ENCODE data around the gene CISH.
A peak's percentile ranks its signal among the peaks of the same experiment; 100 is the strongest.

Gene CISH, protein sequence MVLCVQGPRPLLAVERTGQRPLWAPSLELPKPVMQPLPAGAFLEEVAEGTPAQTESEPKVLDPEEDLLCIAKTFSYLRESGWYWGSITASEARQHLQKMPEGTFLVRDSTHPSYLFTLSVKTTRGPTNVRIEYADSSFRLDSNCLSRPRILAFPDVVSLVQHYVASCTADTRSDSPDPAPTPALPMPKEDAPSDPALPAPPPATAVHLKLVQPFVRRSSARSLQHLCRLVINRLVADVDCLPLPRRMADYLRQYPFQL

DNA sequence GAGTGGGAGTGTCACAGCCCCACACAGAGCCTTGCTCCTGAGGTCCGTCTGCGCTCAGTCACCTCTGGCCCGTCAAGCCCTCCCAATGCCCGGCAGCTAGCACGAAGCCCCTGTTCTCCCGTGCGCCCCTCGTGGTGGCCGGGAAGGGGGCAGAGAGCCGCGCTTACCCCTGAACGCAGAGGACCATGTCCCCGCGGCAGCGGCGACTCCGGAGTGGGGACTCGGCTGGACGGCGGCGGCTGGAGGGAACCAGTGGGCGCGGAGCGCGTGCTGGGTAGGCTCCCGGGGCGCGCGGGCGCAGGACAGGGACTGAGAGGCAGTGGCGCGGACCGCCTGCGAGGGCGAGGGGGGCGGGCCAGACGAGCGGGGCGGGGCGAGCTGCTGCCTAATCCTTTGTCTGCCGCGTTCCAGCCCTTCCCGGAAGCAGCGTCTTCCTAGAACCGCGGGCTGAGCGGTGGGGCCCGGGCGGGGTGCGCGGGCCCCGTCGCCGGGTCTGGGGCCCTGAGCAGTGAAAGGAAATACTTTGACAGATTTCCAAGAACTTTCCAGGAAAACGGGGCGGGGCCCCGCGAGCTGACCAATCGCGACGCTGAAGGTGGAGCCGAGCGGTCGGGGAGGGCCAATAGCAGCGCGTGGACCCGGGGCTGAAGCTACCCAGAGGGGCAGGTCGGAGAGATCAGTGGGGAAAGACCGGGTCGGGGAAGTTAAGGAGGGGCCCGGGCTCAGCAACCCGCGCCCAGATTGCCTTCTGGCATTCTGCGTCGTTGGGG, at the start of gene CISH:
Gene CISH, minus strand, starts transcription at position 311 of the 770 bp plus-strand sequence. Its CDS starts 124 bp downstream, at position 187.
- DNase-seq: peak; percentile 78

DNA sequence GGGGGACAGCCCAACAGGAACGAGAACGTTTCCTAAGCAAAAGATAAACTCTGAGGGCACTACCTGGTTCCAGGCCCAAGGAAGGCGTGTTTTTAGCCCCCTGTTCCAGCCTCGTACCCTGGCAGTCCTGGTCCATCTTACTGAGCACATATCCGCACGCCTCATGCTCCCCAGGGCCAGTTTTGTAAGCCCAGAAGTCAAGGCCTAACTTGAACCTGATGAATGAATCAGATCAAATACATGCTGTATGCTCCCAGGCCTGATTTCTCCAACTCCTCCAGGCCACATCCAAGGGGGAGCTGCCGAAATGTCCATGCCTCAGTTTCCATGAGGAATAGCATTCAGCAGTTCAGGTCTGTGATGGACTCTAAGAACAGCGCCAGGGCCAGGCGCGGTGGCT, 48.8 kb upstream of the CISH start:
- DNase-seq: no peak

DNA sequence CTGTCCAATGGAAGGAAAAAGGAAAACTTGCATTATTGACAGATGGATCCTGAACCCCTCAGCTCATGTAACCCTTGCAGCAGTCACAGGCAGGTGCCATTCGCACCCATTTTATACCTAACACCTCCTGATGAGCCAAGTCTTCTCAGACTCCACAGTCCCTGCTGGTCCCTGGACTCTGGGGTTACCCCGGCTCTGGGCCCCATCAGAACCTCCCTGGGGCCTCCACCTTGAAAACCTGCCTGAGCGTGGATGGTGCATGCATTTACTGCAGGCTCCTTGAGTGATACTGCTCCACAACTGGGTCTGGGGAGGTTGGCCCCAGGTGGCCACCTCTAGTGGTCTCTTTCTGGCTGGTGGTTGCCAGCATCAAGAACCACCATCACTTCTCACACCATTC, 47.3 kb upstream of the CISH start:
- no peak for DNase-seq

GRCh38 chr3:50658416-50658815, 46.8 kb upstream of the CISH start:
- DNase-seq: no peak

- DNase-seq: no peak
These were observed 46.2 kb upstream of the CISH start for GRCh38 chr3:50657816-50658215.

DNA sequence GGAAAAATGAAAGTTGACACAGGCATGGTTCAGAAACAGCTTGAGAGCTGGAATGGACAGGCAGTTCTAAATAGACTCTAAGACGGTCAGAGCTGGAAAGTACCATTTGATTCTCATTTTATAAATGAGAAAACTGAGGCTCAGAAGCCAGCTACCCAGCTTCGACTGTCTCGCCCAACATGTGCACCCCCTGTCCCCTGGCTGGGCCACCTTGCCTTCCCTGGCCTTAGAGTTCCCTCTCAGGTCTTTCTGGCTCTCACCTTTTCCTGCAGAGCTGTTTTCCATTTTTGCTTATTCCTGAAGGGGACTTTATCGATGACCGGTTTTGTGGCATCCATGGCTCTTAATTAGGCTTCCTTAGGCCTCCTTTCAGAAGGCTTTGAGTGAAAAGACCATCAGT, 45.8 kb upstream of the CISH start:
- DNase-seq: no peak

GRCh38 chr3:50656417-50657195, 45.0 kb upstream of the CISH start:
- no peak for DNase-seq

DNA sequence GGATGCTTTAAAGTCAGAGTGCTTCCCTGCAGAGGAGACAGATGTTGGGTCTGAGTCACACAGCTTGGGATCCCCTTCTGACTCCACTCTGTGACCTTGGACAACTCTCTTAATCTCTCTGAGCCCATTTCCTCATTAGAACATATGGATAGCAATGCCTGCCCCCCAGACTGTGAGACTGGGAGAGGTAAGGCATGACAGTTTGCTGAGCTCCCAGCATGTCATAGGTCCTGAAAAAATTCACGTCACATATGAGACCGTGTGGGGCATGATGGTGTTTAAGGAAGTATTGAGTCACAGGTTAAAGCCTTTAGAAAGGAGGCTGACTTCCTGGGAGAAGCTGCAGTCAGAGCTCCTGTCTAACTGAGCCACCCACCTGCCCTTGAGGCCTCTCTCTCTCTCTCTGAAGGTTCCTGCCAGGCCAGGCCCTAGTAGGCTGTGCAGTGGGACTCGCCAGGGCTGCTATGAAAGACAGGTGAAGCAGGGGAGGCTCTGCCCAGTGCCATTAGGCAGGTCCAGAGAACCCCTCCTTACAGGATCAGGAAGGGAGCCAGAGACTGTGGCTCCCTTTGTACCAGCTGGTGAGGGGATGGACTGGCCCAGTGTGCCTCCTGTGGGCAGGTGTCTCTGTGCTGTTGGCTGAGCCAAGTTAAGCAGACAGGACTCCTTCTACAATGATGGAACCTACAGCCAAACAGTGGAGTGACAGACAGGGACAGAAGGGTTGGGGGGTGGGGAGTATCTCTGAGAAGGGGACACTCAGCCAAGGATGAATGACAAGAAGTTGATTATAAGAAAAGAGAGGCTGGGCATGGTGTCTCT, 43.6 kb upstream of the CISH start:
- no peak for DNase-seq

- DNase-seq: no peak
These were observed 42.5 kb upstream of the CISH start for GRCh38 chr3:50653937-50654595.

DNA sequence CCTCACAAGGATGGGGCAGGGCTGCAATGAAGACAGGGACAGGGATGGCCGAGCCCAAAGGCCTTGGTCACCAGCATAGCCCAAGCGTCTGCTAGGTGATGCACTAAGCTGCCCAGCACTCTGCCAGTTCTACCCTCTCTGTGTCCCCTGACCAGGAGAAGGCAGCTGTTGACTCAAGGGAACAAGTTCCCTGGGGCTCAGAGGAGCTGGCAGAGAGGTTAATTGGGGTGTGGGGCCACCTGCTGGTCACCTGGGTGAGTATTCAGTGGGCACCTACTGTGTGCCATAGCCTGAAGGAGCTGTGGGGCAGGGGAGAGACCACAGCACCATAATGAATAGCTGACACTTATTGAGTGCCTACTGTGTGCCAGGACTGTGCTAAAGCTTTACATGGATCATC, 41.1 kb upstream of the CISH start:
- DNase-seq: no peak

GRCh38 chr3:50651920-50652529, 40.5 kb upstream of the CISH start:
- no peak for DNase-seq

DNA sequence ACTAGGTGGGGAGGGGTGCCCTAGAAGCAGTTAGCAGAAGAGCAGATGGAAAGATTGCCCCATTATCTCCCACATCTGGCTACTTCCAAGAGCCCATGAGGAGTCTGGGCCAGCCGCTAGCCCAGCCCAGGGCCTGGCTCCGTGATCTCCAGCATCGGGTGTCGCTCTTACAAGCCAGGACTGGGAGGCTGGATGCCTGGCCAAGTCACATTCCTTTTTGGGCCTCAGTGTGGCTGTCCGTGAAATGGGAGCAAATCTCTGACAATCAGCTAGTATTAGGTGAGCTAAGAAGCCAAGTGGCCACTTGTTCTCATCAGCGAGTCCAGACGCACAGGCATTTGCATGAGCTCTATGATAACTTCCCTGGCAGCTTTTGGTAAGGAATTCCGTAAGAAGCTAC, 39.9 kb upstream of the CISH start:
- DNase-seq: no peak

- DNase-seq: no peak
These were observed 38.4 kb upstream of the CISH start for GRCh38 chr3:50650018-50650417.

DNA sequence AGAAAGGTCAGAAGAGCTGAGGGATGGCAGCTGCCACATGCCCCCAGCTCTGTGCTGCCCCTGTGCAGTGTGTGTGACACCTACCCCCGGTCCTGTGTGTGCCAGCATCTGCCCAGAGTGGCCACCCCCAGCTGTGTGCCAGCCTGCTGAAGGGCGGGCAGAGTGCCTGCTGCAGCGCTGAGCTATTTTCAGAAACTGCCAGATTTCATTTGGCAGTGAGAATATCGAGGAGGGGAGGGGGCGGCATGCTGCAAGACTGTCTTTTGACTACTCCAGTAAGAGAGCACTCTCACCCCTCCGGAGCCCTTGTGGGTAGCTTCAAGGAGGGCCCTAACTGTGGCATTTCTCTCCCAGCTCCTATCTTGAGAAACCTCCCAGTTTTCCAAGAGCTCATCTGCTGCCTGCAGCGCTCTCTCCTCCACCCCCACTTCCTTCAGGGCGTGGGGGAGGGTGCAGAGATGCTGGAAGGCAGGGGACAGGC, 37.9 kb upstream of the CISH start:
- DNase-seq: no peak

- DNase-seq: no peak
These were observed 37.4 kb upstream of the CISH start for GRCh38 chr3:50648944-50649343.

DNA sequence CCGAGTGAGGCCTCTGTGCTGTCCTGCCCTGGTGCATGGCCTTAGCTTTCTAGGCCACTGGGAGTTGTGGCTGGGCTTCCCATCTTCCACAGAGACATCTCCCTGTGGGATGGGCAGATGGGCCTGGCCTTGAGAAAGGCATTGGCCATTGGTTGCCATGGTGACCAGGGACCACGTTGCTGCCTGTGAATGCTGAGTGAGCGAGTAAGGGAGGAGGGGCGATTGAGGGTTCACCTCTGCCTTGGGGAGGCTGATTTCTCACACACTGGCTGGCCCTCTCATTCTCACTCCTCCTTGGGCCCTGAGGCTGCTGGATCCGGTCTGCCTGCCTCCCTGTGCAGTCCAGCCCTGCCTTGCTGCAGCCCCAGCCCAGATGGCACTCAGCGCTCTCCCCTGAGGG, 36.7 kb upstream of the CISH start:
- DNase-seq: no peak

- DNase-seq: no peak
These were observed 33.8 kb upstream of the CISH start for GRCh38 chr3:50645378-50645777.

DNA sequence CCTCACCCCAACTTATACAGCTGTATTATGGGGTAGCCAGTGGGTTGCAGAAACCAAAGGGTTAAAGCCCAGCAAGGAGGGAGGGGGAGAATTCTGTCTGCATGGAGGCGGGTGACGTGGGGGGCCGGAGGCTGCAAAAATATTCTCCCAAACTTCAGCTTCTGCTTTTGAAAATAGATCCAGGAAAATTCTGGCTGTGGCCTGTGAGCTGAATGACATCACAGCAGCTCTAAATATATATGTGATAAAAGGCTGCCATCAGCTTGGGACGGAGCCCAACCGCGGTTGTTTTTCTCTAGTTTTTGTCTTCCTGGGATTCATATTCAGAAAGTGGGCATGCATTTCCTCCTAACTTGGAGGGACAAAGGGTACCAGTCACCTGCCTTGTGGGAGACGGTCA, 33.0 kb upstream of the CISH start:
- DNase-seq: no peak

- DNase-seq: no peak
These were observed 30.8 kb upstream of the CISH start for GRCh38 chr3:50642382-50642781.

DNA sequence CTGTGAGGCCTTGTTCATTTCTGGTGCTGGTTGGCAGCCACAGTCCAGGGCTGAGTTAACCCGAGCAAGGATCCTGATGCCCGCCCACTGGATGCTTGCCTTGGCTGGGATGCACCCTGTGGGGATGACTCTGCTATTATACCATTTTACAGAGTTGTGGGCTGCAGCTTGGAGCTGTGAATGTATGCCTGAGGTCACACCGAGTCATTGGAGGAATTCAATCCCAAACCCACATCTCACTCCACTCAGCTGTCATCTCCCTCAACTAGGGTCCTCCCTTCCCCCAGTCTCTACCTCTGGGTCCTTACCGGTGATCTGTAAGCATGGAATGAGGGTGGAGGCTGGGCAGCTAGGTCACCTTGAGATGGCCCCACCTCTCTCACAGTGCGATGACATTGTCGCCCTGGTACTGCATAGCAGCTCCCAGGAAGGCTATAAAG, 27.5 kb upstream of the CISH start:
- no peak for DNase-seq

DNA sequence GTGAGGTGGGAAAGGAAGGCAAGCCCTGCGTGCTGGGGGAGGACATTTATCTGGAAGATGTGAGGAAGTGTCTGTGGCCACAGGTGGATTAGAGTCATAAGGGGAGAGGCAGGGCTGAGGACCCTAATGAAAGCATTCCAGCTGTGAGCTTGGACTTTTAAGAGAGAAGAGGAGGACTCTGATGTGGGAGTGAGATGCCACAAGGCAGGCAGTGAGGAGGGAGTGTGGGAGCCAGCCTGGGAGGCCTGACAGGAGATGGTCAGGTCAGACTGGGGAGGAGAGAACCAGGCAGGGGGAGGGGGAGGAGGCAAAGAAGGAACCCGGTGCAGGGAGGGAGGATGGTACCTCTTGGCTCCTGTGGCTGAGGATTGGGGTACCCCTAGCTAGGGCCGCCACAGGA, 26.4 kb upstream of the CISH start:
- no peak for DNase-seq

DNA sequence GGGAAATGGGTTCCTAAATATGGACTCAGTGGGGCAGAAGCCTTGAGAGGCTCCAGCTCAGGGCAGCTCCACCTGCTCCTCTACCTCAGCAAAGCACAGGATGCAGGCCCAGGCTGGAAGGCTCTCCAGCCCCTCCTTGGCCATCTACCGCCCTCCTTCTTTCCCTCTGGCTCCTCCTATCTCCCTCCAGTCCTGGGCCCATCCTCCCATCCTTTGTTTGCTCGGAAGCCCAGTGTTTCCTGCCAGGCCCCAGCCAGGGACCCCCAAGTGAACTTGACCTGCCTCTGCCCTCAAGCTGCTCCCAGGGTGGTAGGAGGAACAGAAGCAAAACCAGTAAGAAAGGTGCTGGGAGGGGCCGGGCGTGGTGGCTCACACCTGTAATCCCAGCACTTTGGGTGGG, 25.4 kb upstream of the CISH start:
- no peak for DNase-seq

All from NCI-H526 treated with DMSO at 0.1 percent for 48 hours (cell line).